Measurements from ENCODE around the gene TPGS1. TPM values are rescaled to one million over a fixed set of nuclear protein-coding genes. Genes with fewer than 3 reads are reported as not detected.

Gene TPGS1
- total RNA-seq, 1 donor from 2014 or later: 13.6 TPM

GRCh38 chr19:535017-535835 is 27.9 kb downstream of the TPGS1 start:
- Mint-ChIP-seq H3K27me3 (ENCODE audit: low read depth) (no peaks in the 10 kb centered on the region), H3K9me3 (no peaks in the 10 kb centered on the region), H3K36me3 (ENCODE audit: low read depth) (peaks cover 15% of the 10 kb centered on the region), H3K4me1 (ENCODE audit: low read depth) (peaks cover 2% of the 10 kb centered on the region), H3K4me3 (ENCODE audit: low read depth) (peak overlapping the region; percentile 40), H3K27ac (peak overlapping the region; percentile 40)
- intact Hi-C loops (cut with micrococcal nuclease): loop anchor here (10.0 kb wide), 1 partner anchor 100 kb away; the partner anchor contains the start of genes FGF22 and POLRMT
- no peak for DNase-seq (ENCODE audit: low spot score)

GRCh38 chr19:536031-536880 is 29.0 kb downstream of the TPGS1 start:
- Mint-ChIP-seq H3K36me3 (ENCODE audit: low read depth) (peaks cover 15% of the 10 kb centered on the region), H3K4me1 (ENCODE audit: low read depth) (peaks cover 2% of the 10 kb centered on the region), H3K4me3 (ENCODE audit: low read depth) (no peak overlapping the region), H3K27me3 (ENCODE audit: low read depth) (no peaks in the 10 kb centered on the region), H3K27ac (no peak overlapping the region), H3K9me3 (no peaks in the 10 kb centered on the region)
- intact Hi-C loops (cut with micrococcal nuclease): loop anchor here (10.0 kb wide), 1 partner anchor 99 kb away; the partner anchor contains the start of genes FGF22 and POLRMT
- no peak for DNase-seq (ENCODE audit: low spot score)

GRCh38 chr19:536881-537404 is 29.6 kb downstream of the TPGS1 start:
- no peaks in the 10 kb centered on the region for H3K9me3 Mint-ChIP-seq
- H3K27me3 Mint-ChIP-seq (ENCODE audit: low read depth): no peaks in the 10 kb centered on the region
- DNase-seq (ENCODE audit: low spot score): no peak
- no peak overlapping the region for H3K27ac Mint-ChIP-seq
- intact Hi-C loops (cut with micrococcal nuclease): loop anchor here (10.0 kb wide), 1 partner anchor 98 kb away; the partner anchor contains the start of genes FGF22 and POLRMT
- peaks cover 2% of the 10 kb centered on the region for H3K4me1 Mint-ChIP-seq (ENCODE audit: low read depth)
- H3K36me3 Mint-ChIP-seq (ENCODE audit: low read depth): peaks cover 15% of the 10 kb centered on the region
- no peak overlapping the region for H3K4me3 Mint-ChIP-seq (ENCODE audit: low read depth)

- Mint-ChIP-seq H3K9me3 (no peaks in the 10 kb centered on the region), H3K4me3 (ENCODE audit: low read depth) (no peak overlapping the region), H3K36me3 (ENCODE audit: low read depth) (peaks cover 15% of the 10 kb centered on the region), H3K4me1 (ENCODE audit: low read depth) (peaks cover 3% of the 10 kb centered on the region), H3K27me3 (ENCODE audit: low read depth) (no peaks in the 10 kb centered on the region), H3K27ac (no peak overlapping the region)
- intact Hi-C loops (cut with micrococcal nuclease): loop anchor here (10.0 kb wide), 1 partner anchor 96 kb away; the partner anchor contains the start of genes FGF22 and POLRMT
- DNase-seq (ENCODE audit: low spot score): no peak
Measured at GRCh38 chr19:538641-539428, 31.5 kb downstream of the TPGS1 start.

- intact Hi-C loops (cut with micrococcal nuclease): loop anchor here (10.0 kb wide), 1 partner anchor 95 kb away; the partner anchor contains the start of genes FGF22 and POLRMT
- no peaks in the 10 kb centered on the region for H3K9me3 Mint-ChIP-seq
- H3K27ac Mint-ChIP-seq: no peak overlapping the region
- DNase-seq (ENCODE audit: low spot score): no peak
- H3K27me3 Mint-ChIP-seq (ENCODE audit: low read depth): no peaks in the 10 kb centered on the region
- H3K36me3 Mint-ChIP-seq (ENCODE audit: low read depth): peaks cover 15% of the 10 kb centered on the region
- H3K4me3 Mint-ChIP-seq (ENCODE audit: low read depth): no peak overlapping the region
- peaks cover 3% of the 10 kb centered on the region for H3K4me1 Mint-ChIP-seq (ENCODE audit: low read depth)
Measured at GRCh38 chr19:539429-540030, 32.2 kb downstream of the TPGS1 start.

- H3K27me3 Mint-ChIP-seq (ENCODE audit: low read depth): no peaks in the 10 kb centered on the region
- intact Hi-C loops (cut with micrococcal nuclease): no loop called here
- peaks cover 9% of the 10 kb centered on the region for H3K4me1 Mint-ChIP-seq (ENCODE audit: low read depth)
- peaks cover 15% of the 10 kb centered on the region for H3K36me3 Mint-ChIP-seq (ENCODE audit: low read depth)
- no peak overlapping the region for H3K4me3 Mint-ChIP-seq (ENCODE audit: low read depth)
- no peak overlapping the region for H3K27ac Mint-ChIP-seq
- DNase-seq (ENCODE audit: low spot score): no peak
- no peaks in the 10 kb centered on the region for H3K9me3 Mint-ChIP-seq
Measured at GRCh38 chr19:540867-541637, 33.8 kb downstream of the TPGS1 start.

- Mint-ChIP-seq H3K27ac (no peak overlapping the region), H3K4me3 (ENCODE audit: low read depth) (no peak overlapping the region), H3K4me1 (ENCODE audit: low read depth) (peaks cover 9% of the 10 kb centered on the region)
Measured at GRCh38 chr19:541699-542098, 34.4 kb downstream of the TPGS1 start.

GRCh38 chr19:542173-542866 is 35.0 kb downstream of the TPGS1 start:
- H3K27ac Mint-ChIP-seq: no peak overlapping the region
- peaks cover 15% of the 10 kb centered on the region for H3K36me3 Mint-ChIP-seq (ENCODE audit: low read depth)
- intact Hi-C loops (cut with micrococcal nuclease): no loop called here
- no peaks in the 10 kb centered on the region for H3K9me3 Mint-ChIP-seq
- no peaks in the 10 kb centered on the region for H3K27me3 Mint-ChIP-seq (ENCODE audit: low read depth)
- H3K4me3 Mint-ChIP-seq (ENCODE audit: low read depth): no peak overlapping the region
- H3K4me1 Mint-ChIP-seq (ENCODE audit: low read depth): peaks cover 9% of the 10 kb centered on the region
- DNase-seq (ENCODE audit: low spot score): no peak

More at GRCh38 chr19:541699-542098, 34.4 kb downstream of the TPGS1 start:
- Mint-ChIP-seq H3K9me3 (no peaks in the 10 kb centered on the region), H3K27me3 (ENCODE audit: low read depth) (no peaks in the 10 kb centered on the region), H3K36me3 (ENCODE audit: low read depth) (peaks cover 15% of the 10 kb centered on the region)
- DNase-seq (ENCODE audit: low spot score): no peak
- intact Hi-C loops (cut with micrococcal nuclease): no loop called here

GRCh38 chr19:543910-544608 is 36.8 kb downstream of the TPGS1 start, which contains the start of gene GZMM:
GZMM (plus strand) TSS chr19:544053; CDS start chr19:544072, 19 bp downstream.
- DNase-seq (ENCODE audit: low spot score): peak; percentile 67
- H3K4me1 Mint-ChIP-seq (ENCODE audit: low read depth): peaks cover 9% of the 10 kb centered on the region
- H3K9me3 Mint-ChIP-seq: no peaks in the 10 kb centered on the region
- intact Hi-C loops (cut with micrococcal nuclease): no loop called here
- no peaks in the 10 kb centered on the region for H3K27me3 Mint-ChIP-seq (ENCODE audit: low read depth)
- peak within 1 kb of the TSS; percentile 80 for H3K27ac Mint-ChIP-seq
- peaks cover 11% of the 10 kb centered on the region for H3K36me3 Mint-ChIP-seq (ENCODE audit: low read depth)
- H3K4me3 Mint-ChIP-seq (ENCODE audit: low read depth): peak within 1 kb of the TSS; percentile 79

GRCh38 chr19:547117-547516 is 39.8 kb downstream of the TPGS1 start:
- Mint-ChIP-seq H3K36me3 (ENCODE audit: low read depth) (peaks cover 11% of the 10 kb centered on the region), H3K27ac (no peak overlapping the region), H3K4me3 (ENCODE audit: low read depth) (no peak overlapping the region), H3K9me3 (no peaks in the 10 kb centered on the region), H3K4me1 (ENCODE audit: low read depth) (peaks cover 9% of the 10 kb centered on the region), H3K27me3 (ENCODE audit: low read depth) (no peaks in the 10 kb centered on the region)
- intact Hi-C loops (cut with micrococcal nuclease): no loop called here
- DNase-seq (ENCODE audit: low spot score): no peak

All from activated T-helper 2 cell treated with anti-CD3 and anti-CD28 coated beads, Interferon-gamma antibody, Interleukin-2, Interleukin-4, amounts not matched to agents 10 μg/mL and 5 μg/mL and 100 μg/mL, durations not matched to agents 14 hours and 24 hours and 36 hours (primary cell).